Hematopoietic multipotent progenitor cell treated with erythropoietin and hydrocortisone succinate and interleukin-3 and kit ligand, for 15 days (in vitro differentiated cells): Measurements from ENCODE around the gene AKIRIN2.

ENCODE experiments used
- DNase-seq: peaks from one replicate; pipeline ENCODE4 v3.0.0-alpha.2; 2015; ENCODE audit warnings: low spot score

The AKIRIN2 gene

GRCh38 chr6:87701676-87702588, at the start of gene AKIRIN2:
Gene AKIRIN2, minus strand, starts transcription at chr6:87702233. Its CDS starts 549 bp downstream, at chr6:87701684.
- peak; percentile 98 for DNase-seq

DNA sequence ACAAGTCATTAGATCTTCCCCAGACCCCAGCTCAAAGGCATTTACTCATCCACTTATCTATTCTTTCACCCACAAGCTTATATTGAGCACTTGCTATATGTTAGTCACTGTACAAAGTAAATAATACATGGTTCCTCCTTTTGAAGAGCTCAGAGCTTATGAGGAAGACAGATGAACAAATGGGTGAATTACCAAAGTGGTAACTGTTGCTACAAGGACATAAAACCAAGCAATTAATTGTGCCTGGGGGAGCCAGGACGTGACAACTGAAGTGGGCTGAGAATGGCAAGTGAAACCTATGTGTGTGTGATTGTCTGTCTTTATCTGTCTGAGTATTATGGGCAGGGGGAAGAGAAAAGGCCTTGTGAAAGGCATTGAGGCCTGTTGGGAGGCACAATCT, 45.6 kb upstream of the AKIRIN2 start:
- DNase-seq = no peak

DNA sequence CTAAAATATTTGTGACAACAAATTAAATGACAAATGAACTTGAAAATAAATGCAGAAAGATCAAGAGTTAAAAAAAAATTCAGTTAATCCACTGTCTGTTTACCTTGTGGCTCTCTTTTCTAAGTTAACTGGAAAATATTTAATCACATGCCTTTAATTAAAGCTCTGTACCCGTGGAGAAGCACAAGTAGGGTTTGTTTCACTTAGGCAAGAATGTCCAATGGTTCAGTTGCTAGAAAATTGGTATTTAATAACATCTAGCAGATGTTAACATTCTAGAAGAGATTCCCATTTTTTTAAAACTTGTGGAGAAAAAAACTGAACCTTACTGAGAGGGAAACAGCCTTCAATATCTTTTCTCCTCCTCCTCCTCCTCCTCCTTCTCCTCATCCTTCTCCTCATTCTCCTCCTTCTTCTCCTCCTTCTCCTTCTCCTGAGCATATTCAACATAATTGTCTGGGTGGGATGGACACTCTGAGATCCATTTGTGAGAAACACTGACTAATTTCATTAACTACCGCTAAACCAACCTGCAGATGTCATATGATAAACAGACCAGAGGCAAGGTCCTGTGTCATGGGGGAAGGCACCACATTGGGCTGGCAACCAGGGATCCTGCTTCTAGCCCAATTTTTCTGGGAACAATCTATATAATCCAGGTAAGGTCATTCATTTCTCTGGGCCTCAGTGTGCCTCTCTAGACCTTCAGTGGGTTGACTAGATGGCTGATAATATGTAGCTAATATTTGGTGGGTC, 44.1 kb upstream of the AKIRIN2 start:
- no peak for DNase-seq

- DNase-seq = no peak
Observed at GRCh38 chr6:87743454-87743853, 41.4 kb upstream of the AKIRIN2 start.

DNA sequence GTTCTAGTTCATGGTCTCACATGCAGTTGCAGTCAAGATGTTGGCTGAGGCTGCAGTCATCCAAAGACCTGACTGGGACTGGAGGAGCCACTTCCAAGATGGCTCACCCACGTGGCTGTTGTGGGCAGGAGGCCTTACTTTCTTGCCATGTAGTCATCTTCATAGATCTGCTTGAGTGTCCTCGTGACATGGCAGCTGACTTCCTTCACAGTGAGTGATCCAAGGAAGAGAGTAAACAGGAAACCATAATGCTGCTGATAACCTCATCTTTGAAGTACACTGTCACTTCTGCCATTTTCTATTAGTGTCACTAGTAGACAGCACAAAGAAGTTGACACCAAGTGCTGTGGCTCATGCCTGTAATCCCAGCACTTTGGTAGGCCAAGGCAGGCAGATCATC, 40.1 kb upstream of the AKIRIN2 start:
- no peak for DNase-seq

DNA sequence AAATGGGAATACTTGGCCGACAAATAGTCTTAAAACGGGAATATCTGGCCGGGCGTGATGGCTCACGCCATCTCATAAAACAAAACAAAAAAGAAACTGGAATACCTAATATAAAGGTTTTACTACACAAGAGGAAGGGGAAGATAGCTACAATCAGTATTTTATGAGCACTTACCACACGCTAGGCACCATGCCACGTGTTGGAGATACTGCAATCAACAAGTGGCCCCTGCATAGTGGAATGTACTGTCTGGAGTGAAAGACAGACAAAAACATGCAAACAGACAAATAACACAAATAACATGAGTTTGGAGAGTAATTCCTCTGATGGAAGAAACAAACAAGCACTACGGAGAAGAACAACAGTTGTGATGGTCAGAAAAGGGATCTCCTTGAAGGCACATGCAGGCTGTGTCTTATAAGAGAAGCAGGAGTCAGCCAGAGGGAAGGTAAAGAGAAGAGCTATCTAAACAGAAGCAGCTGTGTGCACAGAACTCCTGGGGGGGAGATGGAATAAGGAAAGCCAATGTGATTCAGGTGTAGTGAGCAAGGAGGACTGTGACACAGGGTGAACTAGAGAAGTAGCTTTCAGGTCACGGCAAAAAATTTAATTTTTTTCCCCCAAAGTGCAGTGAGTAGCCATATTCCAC, 39.1 kb upstream of the AKIRIN2 start:
- no peak for DNase-seq

DNA sequence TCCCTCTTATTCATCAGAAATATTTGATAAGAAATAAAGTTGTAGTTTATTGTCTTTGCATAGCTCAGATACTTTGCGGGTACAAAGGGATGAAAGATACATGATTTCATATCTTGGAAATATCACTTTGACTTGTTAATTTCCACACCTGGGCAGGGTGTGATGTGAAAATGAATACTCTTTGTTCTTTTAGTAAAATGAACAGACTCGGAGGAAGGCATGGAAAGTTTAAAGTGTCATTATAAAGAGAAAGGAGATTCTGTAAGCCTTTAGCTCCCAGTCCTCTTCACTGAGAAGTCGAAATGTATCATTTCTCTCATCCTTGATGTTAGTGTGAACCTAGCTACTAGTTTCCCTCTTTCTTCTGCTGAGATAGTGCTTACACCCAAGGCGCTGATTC, 36.7 kb upstream of the AKIRIN2 start:
- DNase-seq = no peak

DNA sequence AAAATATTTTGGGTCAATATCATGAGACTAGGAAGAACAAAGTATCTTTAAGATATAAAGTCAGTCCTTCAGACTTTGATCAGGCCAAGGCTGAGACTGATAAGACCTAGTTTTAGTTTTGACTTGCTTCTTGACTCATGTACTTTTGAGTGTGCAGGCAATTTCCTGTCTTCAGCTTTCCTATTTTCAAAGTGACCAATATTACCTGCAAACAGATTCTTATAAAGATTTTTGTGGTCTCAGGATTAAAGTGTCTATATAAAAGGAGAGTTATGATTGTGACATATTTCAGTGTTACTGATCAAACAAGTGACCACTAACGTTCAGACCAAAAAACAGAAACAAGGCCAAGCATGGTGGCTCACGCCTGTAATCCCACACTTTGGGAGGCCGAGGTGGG, 36.0 kb upstream of the AKIRIN2 start:
- no peak for DNase-seq

GRCh38 chr6:87736809-87737540, 34.9 kb upstream of the AKIRIN2 start:
- DNase-seq = no peak

- peak; percentile 56 for DNase-seq
Observed at GRCh38 chr6:87731818-87732661, 30.0 kb upstream of the AKIRIN2 start.

- DNase-seq = no peak
Observed at GRCh38 chr6:87731080-87731479, 29.0 kb upstream of the AKIRIN2 start.

DNA sequence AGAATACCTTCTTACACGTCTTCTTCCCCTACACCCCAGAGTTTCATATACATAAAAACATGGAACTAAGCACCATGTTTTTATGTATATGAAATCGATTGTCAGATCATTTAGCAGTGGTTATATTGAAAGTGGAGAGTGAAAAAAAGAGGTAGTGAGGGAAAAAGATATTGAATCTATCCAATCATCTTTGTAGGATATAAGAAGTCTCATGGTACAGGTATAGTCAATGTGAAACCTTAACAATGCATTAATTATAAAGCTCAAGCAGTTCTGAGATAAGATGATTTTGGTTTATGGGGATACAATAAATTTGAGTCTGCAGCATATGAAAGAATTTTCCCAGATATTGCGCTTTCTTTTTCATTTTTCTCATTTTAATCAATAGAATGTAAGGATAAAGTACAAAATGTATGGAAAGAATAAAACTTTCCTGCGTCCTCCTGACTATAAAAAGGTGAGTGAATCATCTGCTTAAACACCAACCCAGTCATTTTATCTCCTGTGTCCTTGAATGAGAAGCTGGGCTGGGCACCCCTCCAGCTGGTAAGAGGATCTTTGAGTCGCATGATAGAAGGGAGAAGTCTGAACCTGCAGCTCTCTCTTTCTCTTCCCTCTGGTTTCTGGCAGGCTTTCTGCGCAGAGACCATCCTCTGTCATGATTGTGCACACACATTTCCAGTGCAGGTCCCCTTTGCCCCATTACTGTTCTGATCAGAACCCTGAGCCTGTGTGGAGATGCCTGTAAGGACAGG, 28.1 kb upstream of the AKIRIN2 start:
- DNase-seq = no peak

DNA sequence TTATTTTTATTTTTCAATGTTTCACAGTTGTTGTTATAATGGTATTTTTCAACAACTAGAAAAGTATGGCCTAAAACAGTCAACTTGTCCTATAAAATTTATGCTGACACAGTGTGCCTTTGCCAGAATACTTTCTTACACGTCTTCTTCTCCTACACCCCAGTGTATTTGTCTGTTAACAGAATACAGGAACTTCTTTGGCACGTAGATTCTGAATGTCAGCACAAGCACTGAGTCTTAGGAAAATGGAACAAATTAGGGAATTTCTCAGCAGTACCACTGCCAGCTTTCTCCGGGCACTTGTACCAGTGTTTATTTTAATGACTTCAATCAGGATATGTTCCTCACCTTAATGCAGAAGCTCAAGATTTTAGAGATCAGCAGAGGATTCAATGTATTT, 26.7 kb upstream of the AKIRIN2 start:
- DNase-seq = no peak

GRCh38 chr6:87724983-87725811, 23.2 kb upstream of the AKIRIN2 start:
- no peak for DNase-seq

- peak; percentile 50 for DNase-seq
Observed at GRCh38 chr6:87723170-87724078, 21.4 kb upstream of the AKIRIN2 start.

DNA sequence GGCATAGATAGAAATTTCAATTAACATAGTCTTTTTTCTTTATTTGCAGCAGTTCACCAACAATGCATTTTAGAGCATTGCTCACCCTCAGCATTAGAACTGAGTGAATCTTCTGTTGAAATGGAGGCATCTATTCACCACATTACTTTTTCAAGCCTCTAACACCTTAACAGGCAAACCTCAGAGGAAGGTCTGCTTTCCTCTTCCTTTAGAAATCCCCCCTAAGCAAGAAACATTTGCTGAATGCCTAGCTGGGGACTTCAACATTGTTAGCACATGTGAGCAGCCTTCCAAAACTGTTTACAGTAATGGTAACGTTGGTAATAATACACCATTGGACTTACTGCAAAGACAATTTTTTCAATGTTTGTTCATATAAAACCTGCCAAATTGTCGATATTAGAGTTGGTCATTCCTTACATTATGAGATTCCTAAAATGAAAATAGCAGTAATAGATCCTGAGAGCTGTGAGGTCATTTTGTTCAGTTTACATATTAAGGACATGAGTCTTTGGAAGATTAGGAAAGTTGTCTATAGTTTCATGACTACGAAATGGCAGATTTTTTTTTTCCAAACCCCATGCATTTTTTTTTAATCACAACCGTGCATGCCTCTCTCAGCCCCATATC, 20.6 kb upstream of the AKIRIN2 start:
- no peak for DNase-seq

DNA sequence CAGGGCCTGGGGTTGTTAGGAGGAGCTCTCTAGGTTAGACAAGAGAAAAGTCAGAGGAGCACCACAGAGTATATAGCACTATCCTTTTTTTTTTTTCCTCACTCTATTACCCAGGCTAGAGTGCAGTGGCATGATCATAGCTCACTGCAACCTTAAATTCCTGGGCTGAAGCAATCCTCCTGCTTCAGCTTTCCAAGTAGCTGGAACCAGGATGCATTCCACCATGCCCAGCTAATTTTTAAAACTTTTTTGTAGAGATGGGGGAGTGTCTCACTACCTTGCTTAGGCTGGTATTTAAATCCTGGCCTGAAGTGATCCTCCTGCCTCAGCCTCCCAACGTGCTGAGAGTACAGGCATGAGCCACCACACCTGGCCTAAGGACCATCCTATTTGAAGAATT, 19.3 kb upstream of the AKIRIN2 start:
- no peak for DNase-seq
